GM12878 (cell line): ENCODE data around the gene MACROD2. TPM values are rescaled to one million over a fixed set of nuclear protein-coding genes. Genes with fewer than 3 reads are reported as not detected.

Experiments used
- E2F8 ChIP-seq: fragments of 450-650 bp; IDR thresholded peaks from 2 replicates; pipeline ENCODE4 v1.6.1; 2018; ENCODE audit warnings: mild to moderate bottlenecking, low read depth, moderate library complexity; ENCODE audit not compliant: partially characterized antibody
- ESRRA ChIP-seq: IDR thresholded peaks from 2 replicates; pipeline ENCODE4 v1.6.1; 2012; ENCODE audit warnings: mild to moderate bottlenecking, low read length, improper control_type of control experiment
- IRF3 ChIP-seq: fragments of 450-650 bp; IDR thresholded peaks from 2 replicates; pipeline ENCODE4 v1.6.1; 2014; ENCODE audit warnings: mild to moderate bottlenecking
- IRF4 ChIP-seq: IDR thresholded peaks from 2 replicates; pipeline ENCODE4 v1.6.1; 2011; ENCODE audit warnings: low read depth, low read length
- MEF2A ChIP-seq: IDR thresholded peaks from 2 replicates; pipeline ENCODE4 v1.6.1; 2011; ENCODE audit warnings: low read depth, mild to moderate bottlenecking, low read length, moderate library complexity; ENCODE audit not compliant: insufficient read depth
- MEF2B ChIP-seq: fragments of 450-650 bp; IDR thresholded peaks from 2 replicates; pipeline ENCODE4 v1.6.1; 2018; ENCODE audit warnings: mild to moderate bottlenecking, moderate library complexity; ENCODE audit not compliant: partially characterized antibody, poor library complexity, severe bottlenecking
- NFIC ChIP-seq: IDR thresholded peaks from 2 replicates; pipeline ENCODE4 v1.6.1; 2012; ENCODE audit warnings: low read depth, mild to moderate bottlenecking, inconsistent platforms, low read length, moderate library complexity
- NR2C1 ChIP-seq: fragments of 450-650 bp; IDR thresholded peaks from 2 replicates; pipeline ENCODE4 v1.6.1; 2017; ENCODE audit warnings: antibody characterized with exemption, mild to moderate bottlenecking, moderate library complexity
- RAD51 ChIP-seq: fragments of 450-650 bp; IDR thresholded peaks from 2 replicates; pipeline ENCODE4 v1.6.1; 2016; ENCODE audit warnings: moderate library complexity, mild to moderate bottlenecking, inconsistent platforms
- RCOR1 ChIP-seq: conservative IDR thresholded peaks from 2 replicates; pipeline ENCODE4 v1.6.1; 2012; ENCODE audit warnings: low read depth, low read length, improper control_type of control experiment
- RUNX3 ChIP-seq: IDR thresholded peaks from 2 replicates; pipeline ENCODE4 v1.6.1; 2012; ENCODE audit warnings: low read length, inconsistent platforms
- SIX5 ChIP-seq: IDR thresholded peaks from 2 replicates; pipeline ENCODE4 v1.6.1; 2011; ENCODE audit warnings: mild to moderate bottlenecking, low read depth, low read length, moderate library complexity; ENCODE audit not compliant: severe bottlenecking
- SKIL ChIP-seq: fragments of 450-650 bp; IDR thresholded peaks from 2 replicates; pipeline ENCODE4 v1.6.1; 2017; ENCODE audit warnings: mild to moderate bottlenecking, low read depth, inconsistent platforms; ENCODE audit not compliant: poor library complexity, severe bottlenecking
- SMC3 ChIP-seq: IDR thresholded peaks from 2 replicates; pipeline ENCODE4 v1.6.1; 2011; ENCODE audit warnings: low read length, improper control_type of control experiment, borderline replicate concordance
- SREBF2 ChIP-seq: IDR thresholded peaks from 2 replicates; pipeline ENCODE4 v1.6.1; 2012; ENCODE audit warnings: mild to moderate bottlenecking, low read length
- WRNIP1 ChIP-seq: IDR thresholded peaks from 2 replicates; pipeline ENCODE4 v1.6.1; 2011; ENCODE audit warnings: low read depth, low read length, improper control_type of control experiment, borderline replicate concordance
- ZNF24 ChIP-seq: fragments of 450-650 bp; IDR thresholded peaks from 2 replicates; pipeline ENCODE4 v1.6.1; 2017; ENCODE audit warnings: antibody characterized with exemption, mild to moderate bottlenecking
- ZNF592 ChIP-seq: fragments of 450-650 bp; IDR thresholded peaks from 2 replicates; pipeline ENCODE4 v1.6.1; 2017; ENCODE audit warnings: mild to moderate bottlenecking, moderate library complexity
- polyA plus RNA-seq, 11 experiments: library from polyadenylated mRNA; depleted of rRNA in 4 of 11; unstranded in 6 of 11; stranded (reverse) in 5 of 11; fragments of >200 nt; fragmentation: Nextera tagmentation in 4 of 11; fragmentation: Illumina TruSeq in 1 of 11; extraction: Ambion mirVana in 4 of 11; extraction: Trizol in 1 of 11; gene quantifications; 1 replicate in 1 of 11; 2 replicates in 10 of 11; pipeline versions ENCODE4 v1.2.1 to v1.2.3, GENCODE V29; 2011 to 2016; ENCODE audit warnings: inconsistent platforms in 2 of 11, missing spikeins in 2 of 11, low read depth in 1 of 11
- total RNA-seq, 4 experiments: library from RNA; depleted of rRNA in 3 of 4; stranded (reverse); fragments of >200 nt in 3 of 4; fragmentation: Illumina TruSeq in 1 of 4; extraction: Trizol in 1 of 4; gene quantifications; 2 replicates each; pipeline versions ENCODE4 v1.2.1 to v1.2.3, GENCODE V29; 2013 to 2021

The MACROD2 gene
- total and polyA plus RNA-seq, 10 of the 15 experiments (the other 5 are each of a cell fraction or from before 2014, with no cell fraction given): 1.1 to 21.5 (median 2.2) TPM

- no peak for TF ChIP-seq SKIL
- TF ChIP-seq RAD51: no peak
- TF ChIP-seq NFIC: peak; percentile 62
- no peak for TF ChIP-seq ZNF592
- TF ChIP-seq SIX5: no peak
- TF ChIP-seq ESRRA: no peak
- TF ChIP-seq ZNF24: peak; percentile 44; the same call in 1 of the 2 replicates
- TF ChIP-seq SREBF2: no peak
- TF ChIP-seq MEF2A: peak; percentile 16; the same call in 1 of the 2 replicates
- no peak for TF ChIP-seq RCOR1
- TF ChIP-seq E2F8: no peak
- peak; percentile 3; the same call in 1 of the 2 replicates for TF ChIP-seq SMC3
- no peak for TF ChIP-seq WRNIP1
- TF ChIP-seq RUNX3: peak; percentile 97
- TF ChIP-seq IRF3: no peak
- no peak for TF ChIP-seq NR2C1
- peak; percentile 98 for TF ChIP-seq IRF4
- peak; percentile 95 for TF ChIP-seq MEF2B
Measured at GRCh38 chr20:14830466-14830865, 835.1 kb downstream of the MACROD2 start (continued).
